Measurements from ENCODE around the gene TCEAL8. TPM values are rescaled to one million over a fixed set of nuclear protein-coding genes. Genes with fewer than 3 reads are reported as not detected.
"Not testable (repeated sequence)": the region's sequence is repeated elsewhere in the genome, so short reads cannot be mapped to it uniquely, and the experiment has no call there.

TCEAL8 gene
- total and polyA plus RNA-seq, 10 of the 15 experiments (the other 5 are each of a cell fraction or from before 2014, with no cell fraction given) = 28.4 to 123 (median 58.7) TPM

- H3K9ac ChIP-seq (ENCODE audit: control insufficient read depth, insufficient read depth, low read length) = no peak overlapping the region
- H3K27me3 ChIP-seq (replicated peaks in 1 of 2; ENCODE audit: control insufficient read depth in 2 of 2, insufficient read depth in 2 of 2, low read length in 1 of 2) = no peaks in the 10 kb centered on the region
- no TSS peak for BruUV-seq (replicated peaks)
- no peak overlapping the region for H2AFZ ChIP-seq (ENCODE audit: control insufficient read depth, low read depth, low read length)
- no peak for TF ChIP-seq NFXL1 (IDR thresholded peaks at IDR 0.05; ENCODE audit: borderline replicate concordance)
- no peak for TF ChIP-seq STAT3 (IDR thresholded peaks at IDR 0.05; ENCODE audit: low read depth, low read length)
- TF ChIP-seq CBX3 (IDR thresholded peaks at IDR 0.05; ENCODE audit: borderline replicate concordance, low read depth) = no peak
- TF ChIP-seq ZNF592 (IDR thresholded peaks at IDR 0.05) = no peak
- in situ Hi-C loops (cut with MboI) (no loop called here), intact Hi-C loops (cut with micrococcal nuclease; ENCODE audit: unreplicated experiment) (no loop called here)
- DNase-seq (ENCODE audit: low read depth, low spot score) (no peak), FAIRE-seq (no peak), ATAC-seq (no peak)
- no peak overlapping the region for H3K4me3 ChIP-seq
- H3K4me2 ChIP-seq (ENCODE audit: control insufficient read depth, insufficient read depth) = no peak overlapping the region
- RAD21 ChIA-PET (ENCODE audit: unreplicated experiment) = no interaction called here
- no peaks in the 10 kb centered on the region for H3K79me2 ChIP-seq (ENCODE audit: control insufficient read depth, insufficient read depth, low read length)
- H3K9me3 ChIP-seq (replicated peaks; ENCODE audit: control insufficient read depth, insufficient read depth, low read length) = no peaks in the 10 kb centered on the region
- no peaks in the 10 kb centered on the region for H3K4me1 ChIP-seq (ENCODE audit: control insufficient read depth, insufficient read depth, low read length)
- H3K36me3 ChIP-seq (ENCODE audit: control insufficient read depth in 2 of 2, insufficient read depth in 2 of 2, low read length in 1 of 2) = no peaks in the 10 kb centered on the region
- no peak overlapping the region for H3K27ac ChIP-seq (ENCODE audit: control insufficient read depth, insufficient read depth)
- POLR2A ChIA-PET = no interaction called here
- no peaks in the 10 kb centered on the region for H4K20me1 ChIP-seq (ENCODE audit: control insufficient read depth, insufficient read depth)
- CTCF ChIA-PET = no interaction called here
- SMC1A ChIA-PET (ENCODE audit: uncharacterized antibody, unreplicated experiment) = no interaction called here
Measured at GRCh38 chrX:103240155-103240554, 14.8 kb downstream of the TCEAL8 start.

- no peaks in the 10 kb centered on the region for H3K79me2 ChIP-seq (ENCODE audit: control insufficient read depth, insufficient read depth, low read length)
- H3K27ac ChIP-seq (ENCODE audit: control insufficient read depth, insufficient read depth) = no peak overlapping the region
- no peak overlapping the region for H3K4me2 ChIP-seq (ENCODE audit: control insufficient read depth, insufficient read depth)
- no peaks in the 10 kb centered on the region for H3K4me1 ChIP-seq (ENCODE audit: control insufficient read depth, insufficient read depth, low read length)
- intact Hi-C loops (cut with micrococcal nuclease; ENCODE audit: unreplicated experiment) (no loop called here), in situ Hi-C loops (cut with MboI) (no loop called here)
- TF ChIP-seq FOS (IDR thresholded peaks at IDR 0.05; ENCODE audit: borderline replicate concordance, extremely low read depth, insufficient read length) (no peak), HCFC1 (IDR thresholded peaks at IDR 0.05; ENCODE audit: low read length) (no peak), TARDBP (IDR thresholded peaks at IDR 0.05; ENCODE audit: borderline replicate concordance) (no peak), CHD1 (IDR thresholded peaks at IDR 0.05; ENCODE audit: low read depth, low read length) (no peak)
- no peaks in the 10 kb centered on the region for H3K36me3 ChIP-seq (ENCODE audit: control insufficient read depth in 2 of 2, insufficient read depth in 2 of 2, low read length in 1 of 2)
- no peak overlapping the region for H2AFZ ChIP-seq (ENCODE audit: control insufficient read depth, low read depth, low read length)
- H3K4me3 ChIP-seq = no peak overlapping the region
- H3K9me3 ChIP-seq (replicated peaks; ENCODE audit: control insufficient read depth, insufficient read depth, low read length) = no peaks in the 10 kb centered on the region
- H3K27me3 ChIP-seq (replicated peaks in 1 of 2; ENCODE audit: control insufficient read depth in 2 of 2, insufficient read depth in 2 of 2, low read length in 1 of 2) = no peaks in the 10 kb centered on the region
- no peak for DNase-seq (ENCODE audit: low read depth, low spot score)
- WGBS (ENCODE audit: insufficient coverage, insufficient replicate concordance, low lambda C conversion rate, missing lambda C conversion rate) = 27% methylated on average over 1 of the region's 1 CpG
- ChIA-PET POLR2A (no interaction called here), RAD21 (ENCODE audit: unreplicated experiment) (no interaction called here), SMC1A (ENCODE audit: uncharacterized antibody, unreplicated experiment) (no interaction called here), CTCF (interaction anchor here (0.6 kb wide), 1 partner anchor 253 kb away, joined by 4 read pairs; no protein-coding TSS in a partner anchor)
- FAIRE-seq = no peak
- BruUV-seq (replicated peaks) = no TSS peak
- H3K9ac ChIP-seq (ENCODE audit: control insufficient read depth, insufficient read depth, low read length) = no peak overlapping the region
- ATAC-seq = no peak
- no peaks in the 10 kb centered on the region for H4K20me1 ChIP-seq (ENCODE audit: control insufficient read depth, insufficient read depth)
Measured at GRCh38 chrX:103236296-103236695, 18.7 kb downstream of the TCEAL8 start.

DNA sequence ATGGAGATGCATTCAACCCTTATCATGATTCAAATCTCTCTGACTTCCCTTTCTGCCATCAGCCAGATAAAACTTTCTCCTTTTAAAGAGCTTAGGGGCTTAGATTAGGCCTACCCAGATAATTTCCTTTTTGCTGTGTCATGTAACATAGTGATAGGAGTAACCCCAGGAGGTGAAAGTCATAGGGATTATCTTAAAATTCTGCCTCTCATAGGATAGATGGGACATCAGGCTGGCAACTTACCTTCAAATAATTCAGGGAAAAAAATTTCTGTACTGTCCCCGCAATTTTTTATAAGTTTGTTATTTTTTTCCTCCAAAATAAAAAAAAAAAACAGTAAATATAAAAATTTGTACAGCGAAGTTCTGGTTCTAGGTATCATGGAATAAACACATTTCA lies 19.3 kb downstream of the TCEAL8 start:
- H3K4me1 ChIP-seq (ENCODE audit: control insufficient read depth, insufficient read depth, low read length); in situ Hi-C loops (cut with MboI); H3K4me3 ChIP-seq; POLR2A ChIA-PET; intact Hi-C loops (cut with micrococcal nuclease; ENCODE audit: unreplicated experiment); H3K36me3 ChIP-seq (ENCODE audit: control insufficient read depth in 2 of 2, insufficient read depth in 2 of 2, low read length in 1 of 2); DNase-seq (ENCODE audit: low read depth, low spot score); H3K9ac ChIP-seq (ENCODE audit: control insufficient read depth, insufficient read depth, low read length); SMC1A ChIA-PET (ENCODE audit: uncharacterized antibody, unreplicated experiment); H4K20me1 ChIP-seq (ENCODE audit: control insufficient read depth, insufficient read depth); CTCF ChIA-PET; H3K4me2 ChIP-seq (ENCODE audit: control insufficient read depth, insufficient read depth); H2AFZ ChIP-seq (ENCODE audit: control insufficient read depth, low read depth, low read length); RAD21 ChIA-PET (ENCODE audit: unreplicated experiment); H3K79me2 ChIP-seq (ENCODE audit: control insufficient read depth, insufficient read depth, low read length); FAIRE-seq; BruUV-seq (replicated peaks); H3K27me3 ChIP-seq (replicated peaks in 1 of 2; ENCODE audit: control insufficient read depth in 2 of 2, insufficient read depth in 2 of 2, low read length in 1 of 2); ATAC-seq; H3K27ac ChIP-seq (ENCODE audit: control insufficient read depth, insufficient read depth); H3K9me3 ChIP-seq (replicated peaks; ENCODE audit: control insufficient read depth, insufficient read depth, low read length): not testable (repeated sequence)
- WGBS (ENCODE audit: insufficient coverage, insufficient replicate concordance, low lambda C conversion rate, missing lambda C conversion rate) = 0% methylated on average over 2 of the region's 2 CpGs

Measured in GM12878 (cell line).